C4-2B (cell line): ENCODE measurements around the gene TRIM41.

Experiments
- H3K27ac ChIP-seq: fragments of 450-650 bp; 2 replicates; pipeline ENCODE4 v1.5.1; 2017
- CTCF ChIP-seq: fragments of 450-650 bp; conservative IDR thresholded peaks from 2 replicates; pipeline ENCODE4 v1.5.1; 2017; ENCODE audit warnings: mild to moderate bottlenecking
- ZFX ChIP-seq: fragments of 450-650 bp; IDR thresholded peaks from 2 replicates; pipeline ENCODE4 v1.6.1; 2017

TRIM41 gene

GRCh38 chr5:181222630-181223057, 437 bp upstream of the TRIM41 start:
- H3K27ac ChIP-seq = peak overlapping the region; percentile 91
- no peak for TF ChIP-seq CTCF
- peak; percentile 46; the same call in 1 of the 2 replicates for TF ChIP-seq ZFX

DNA sequence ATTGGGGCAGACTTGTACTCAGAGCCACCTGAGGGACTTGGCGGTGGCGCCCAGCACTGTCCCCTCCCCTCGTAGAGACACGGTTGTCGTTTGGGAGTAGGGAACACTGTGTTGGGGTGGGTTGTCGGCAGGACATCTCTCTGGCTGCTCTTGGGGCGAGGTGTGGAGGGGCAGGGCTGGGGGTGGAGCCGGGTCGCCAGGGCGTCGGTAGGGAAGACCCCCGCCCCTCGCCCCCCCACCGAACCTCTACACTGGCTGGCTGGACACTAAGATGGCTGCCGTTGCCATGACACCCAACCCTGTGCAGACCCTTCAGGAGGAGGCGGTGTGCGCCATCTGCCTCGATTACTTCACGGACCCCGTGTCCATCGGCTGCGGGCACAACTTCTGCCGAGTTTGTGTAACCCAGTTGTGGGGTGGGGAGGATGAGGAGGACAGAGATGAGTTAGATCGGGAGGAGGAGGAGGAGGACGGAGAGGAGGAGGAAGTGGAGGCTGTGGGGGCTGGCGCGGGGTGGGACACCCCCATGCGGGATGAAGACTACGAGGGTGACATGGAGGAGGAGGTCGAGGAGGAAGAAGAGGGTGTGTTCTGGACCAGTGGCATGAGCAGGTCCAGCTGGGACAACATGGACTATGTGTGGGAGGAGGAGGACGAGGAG, 778 bp downstream of the TRIM41 start:
- H3K27ac ChIP-seq = peak overlapping the region; percentile 91
- TF ChIP-seq ZFX (no peak), CTCF (no peak)

GRCh38 chr5:181224390-181225229, 1.5 kb downstream of the TRIM41 start:
- H3K27ac ChIP-seq = peak overlapping the region; percentile 91
- TF ChIP-seq CTCF = no peak
- no peak for TF ChIP-seq ZFX

GRCh38 chr5:181229996-181230395, 6.9 kb downstream of the TRIM41 start:
- no peak overlapping the region for H3K27ac ChIP-seq
- TF ChIP-seq CTCF (no peak), ZFX (no peak)

GRCh38 chr5:181230551-181230950, 7.5 kb downstream of the TRIM41 start:
- H3K27ac ChIP-seq = no peak overlapping the region
- no peak for TF ChIP-seq CTCF
- no peak for TF ChIP-seq ZFX

DNA sequence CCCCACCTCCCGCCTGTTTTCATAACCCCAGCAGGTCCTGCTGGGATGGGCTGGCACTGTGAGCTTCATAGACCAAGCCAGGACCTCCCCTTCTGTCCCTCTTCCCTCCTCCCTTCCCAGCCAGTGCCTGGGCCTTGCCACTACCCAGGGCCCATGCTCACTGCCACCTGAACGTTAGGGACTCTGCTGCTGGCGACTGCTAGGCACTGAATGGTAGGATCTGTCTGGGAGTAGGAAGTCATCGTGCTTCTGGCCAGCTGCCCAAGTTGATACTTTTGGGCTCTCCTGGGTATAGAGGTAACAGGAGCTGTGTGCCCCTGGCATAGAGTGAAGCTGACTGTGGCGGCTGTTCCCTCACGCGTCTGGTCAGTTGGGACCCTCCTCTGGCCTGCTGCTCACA, 8.4 kb downstream of the TRIM41 start:
- TF ChIP-seq CTCF (no peak), ZFX (no peak)
- H3K27ac ChIP-seq = no peak overlapping the region

- H3K27ac ChIP-seq = no peak overlapping the region
Measured at GRCh38 chr5:181232593-181232992, 9.5 kb downstream of the TRIM41 start.

More at GRCh38 chr5:181232593-181232992, 9.5 kb downstream of the TRIM41 start:
- TF ChIP-seq CTCF (no peak), ZFX (no peak)
